CD4-positive, alpha-beta T cell (primary cell): Measurements from ENCODE around the gene CCDC187. TPM values are rescaled to one million over a fixed set of nuclear protein-coding genes. Genes with fewer than 3 reads are reported as not detected.
"Not testable (repeated sequence)": the region's sequence is repeated elsewhere in the genome, so short reads cannot be mapped to it uniquely, and the experiment has no call there.

ENCODE experiments used
- ATAC-seq: fragments of 200-7000 bp; cut with Tn5 transposase; one replicate; pipeline ENCODE4 v1.10.0; 2022; ENCODE audit warnings: mild to moderate bottlenecking; ENCODE audit not compliant: poor library complexity
- CTCF ChIA-PET: fragments of 350-600 bp; sonication (Branson Sonifier 250); formaldehyde crosslinking; loops from one replicate; lab custom pipeline; 2021; ENCODE audit warnings: antibody characterized with exemption, inconsistent platforms; lab: Charles Lee
- POLR2A ChIA-PET: fragments of 350-600 bp; sonication (Branson Sonifier 250); formaldehyde crosslinking; loops from one replicate; lab custom pipeline; 2021; ENCODE audit warnings: antibody characterized with exemption, inconsistent platforms; lab: Charles Lee
- DNase-seq, 14 experiments: peaks; one replicate each; pipeline ENCODE4 v3.0.0-alpha.2; 2013 to 2020; ENCODE audit warnings: mixed read lengths in 2 of 14
- H3K27ac ChIP-seq, 2 donors: one replicate each; pipeline versions ENCODE4 v1.5.1 to v1.7.0; 2013; ENCODE audit warnings: low read length in 2 of 2, low read depth in 1 of 2, mild to moderate bottlenecking in 1 of 2
- H3K27me3 ChIP-seq, 2 experiments: 1 replicate in 1 of 2; 2 replicates in 1 of 2; pipeline versions ENCODE4 v1.6.1 to v1.7.0; 2013; ENCODE audit warnings: low read length in 2 of 2, control low read depth in 1 of 2, mild to moderate bottlenecking in 1 of 2, moderate library complexity in 1 of 2; ENCODE audit not compliant: insufficient read depth in 2 of 2, control insufficient read depth in 1 of 2
- H3K36me3 ChIP-seq: one replicate; pipeline ENCODE4 v1.6.1; 2013; ENCODE audit warnings: low read length, control low read depth; ENCODE audit not compliant: insufficient read depth
- H3K4me1 ChIP-seq: one replicate; pipeline ENCODE4 v1.6.1; 2013; ENCODE audit warnings: low read length, control low read depth; ENCODE audit not compliant: insufficient read depth
- H3K4me3 ChIP-seq: one replicate; pipeline ENCODE4 v1.5.1; 2013; ENCODE audit warnings: mild to moderate bottlenecking, low read length, moderate library complexity
- H3K9me3 ChIP-seq, 2 experiments: 1 replicate in 1 of 2; 2 replicates in 1 of 2; pipeline versions ENCODE4 v1.6.1 to v1.7.0; 2013; ENCODE audit warnings: low read length in 2 of 2, mild to moderate bottlenecking in 2 of 2, control low read depth in 1 of 2, moderate library complexity in 1 of 2; ENCODE audit not compliant: control insufficient read depth in 1 of 2, insufficient read depth in 1 of 2
- H3K27ac Mint-ChIP-seq: one replicate; pipeline ENCODE4 v1.8.0; 2020; ENCODE audit warnings: mixed read lengths
- H3K27me3 Mint-ChIP-seq: one replicate; pipeline ENCODE4 v1.8.0; 2021; ENCODE audit warnings: mixed read lengths
- H3K36me3 Mint-ChIP-seq: one replicate; pipeline ENCODE4 v1.8.0; 2021; ENCODE audit warnings: low read depth, mixed read lengths
- H3K4me1 Mint-ChIP-seq: one replicate; pipeline ENCODE4 v1.8.0; 2021; ENCODE audit warnings: low read depth, mixed read lengths
- H3K4me3 Mint-ChIP-seq: one replicate; pipeline ENCODE4 v1.8.0; 2020; ENCODE audit warnings: mild to moderate bottlenecking, mixed read lengths
- H3K9me3 Mint-ChIP-seq: one replicate; pipeline ENCODE4 v1.8.0; 2020; ENCODE audit warnings: mixed read lengths
- intact Hi-C, 2 experiments: fragments of 100-400 bp; cut with DNase I in 1 of 2; cut with micrococcal nuclease in 1 of 2; formaldehyde crosslinking; loops; one replicate each; pipeline versions ENCODE4 v1.15.1 to v1.9.0; 2023 to 2025; cut with DNase I, micrococcal nuclease
- total RNA-seq, 174 experiments: library from RNA in 2 of 174; stranded (reverse) in 2 of 174; gene quantifications; one replicate each; pipeline ENCODE4 v1.2.3 and lab custom pipeline; 2021 to 2026
- TF ChIP-seq, protein P1 (sequence below): fragments of 200-600 bp; IDR thresholded peaks from one replicate; pipeline ENCODE4 v1.8.0; 2022; ENCODE audit warnings: antibody characterized with exemption, mild to moderate bottlenecking

Gene CCDC187
- total RNA-seq, 2 experiments from 2014 or later, result not detected

DNA sequence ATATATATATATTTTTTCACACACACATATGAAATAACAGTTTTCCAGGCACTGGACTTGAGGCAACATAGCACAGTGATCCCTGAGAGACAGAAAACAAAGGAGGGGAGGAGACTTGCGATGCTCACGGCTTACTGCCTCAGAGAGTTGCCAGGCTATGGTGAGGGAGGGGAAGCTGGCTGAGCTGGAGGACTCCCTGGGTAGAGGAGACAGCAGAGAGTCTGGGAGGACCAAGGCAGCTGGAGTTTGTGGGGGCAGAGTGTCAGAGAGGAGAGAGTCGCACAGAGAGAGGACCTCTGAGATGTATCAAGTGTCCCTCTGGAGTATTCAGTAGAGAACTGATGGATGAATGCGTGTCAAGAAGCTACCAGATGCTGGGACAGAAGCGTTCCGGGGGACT lies 35.2 kb downstream of the CCDC187 start:
- ATAC-seq (no peak), DNase-seq (no peak)
- intact Hi-C loops, result loop anchor here in 1 of 2 experiments (2.0 kb wide), 1 partner anchor 94 kb away; the partner anchor contains the start of gene DNLZ
- Mint-ChIP-seq H3K4me3 (no peak overlapping the region), H3K9me3 (no peaks in the 10 kb centered on the region), H3K36me3 (no peaks in the 10 kb centered on the region), H3K4me1 (peaks cover 4% of the 10 kb centered on the region), H3K27me3 (peaks cover 7% of the 10 kb centered on the region), H3K27ac (no peak overlapping the region)
- no peaks in the 10 kb centered on the region for H3K27me3 ChIP-seq
- peaks cover 15% of the 10 kb centered on the region for H3K4me1 ChIP-seq
- peaks cover 0 to 3% of the 10 kb centered on the region in 2 experiments for H3K9me3 ChIP-seq
- TF ChIP-seq, protein P1, sequence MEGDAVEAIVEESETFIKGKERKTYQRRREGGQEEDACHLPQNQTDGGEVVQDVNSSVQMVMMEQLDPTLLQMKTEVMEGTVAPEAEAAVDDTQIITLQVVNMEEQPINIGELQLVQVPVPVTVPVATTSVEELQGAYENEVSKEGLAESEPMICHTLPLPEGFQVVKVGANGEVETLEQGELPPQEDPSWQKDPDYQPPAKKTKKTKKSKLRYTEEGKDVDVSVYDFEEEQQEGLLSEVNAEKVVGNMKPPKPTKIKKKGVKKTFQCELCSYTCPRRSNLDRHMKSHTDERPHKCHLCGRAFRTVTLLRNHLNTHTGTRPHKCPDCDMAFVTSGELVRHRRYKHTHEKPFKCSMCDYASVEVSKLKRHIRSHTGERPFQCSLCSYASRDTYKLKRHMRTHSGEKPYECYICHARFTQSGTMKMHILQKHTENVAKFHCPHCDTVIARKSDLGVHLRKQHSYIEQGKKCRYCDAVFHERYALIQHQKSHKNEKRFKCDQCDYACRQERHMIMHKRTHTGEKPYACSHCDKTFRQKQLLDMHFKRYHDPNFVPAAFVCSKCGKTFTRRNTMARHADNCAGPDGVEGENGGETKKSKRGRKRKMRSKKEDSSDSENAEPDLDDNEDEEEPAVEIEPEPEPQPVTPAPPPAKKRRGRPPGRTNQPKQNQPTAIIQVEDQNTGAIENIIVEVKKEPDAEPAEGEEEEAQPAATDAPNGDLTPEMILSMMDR, result no peak
- CTCF ChIA-PET, result no interaction called here
- H3K36me3 ChIP-seq, result no peaks in the 10 kb centered on the region
- no peak overlapping the region for H3K27ac ChIP-seq
- POLR2A ChIA-PET, result interaction anchor here (2.1 to 2.3 kb wide), 2 partner anchors 25 to 95 kb away, joined by 12 to 15 read pairs; partner anchors contain the start of gene DNLZ
- H3K4me3 ChIP-seq, result no peak overlapping the region

DNA sequence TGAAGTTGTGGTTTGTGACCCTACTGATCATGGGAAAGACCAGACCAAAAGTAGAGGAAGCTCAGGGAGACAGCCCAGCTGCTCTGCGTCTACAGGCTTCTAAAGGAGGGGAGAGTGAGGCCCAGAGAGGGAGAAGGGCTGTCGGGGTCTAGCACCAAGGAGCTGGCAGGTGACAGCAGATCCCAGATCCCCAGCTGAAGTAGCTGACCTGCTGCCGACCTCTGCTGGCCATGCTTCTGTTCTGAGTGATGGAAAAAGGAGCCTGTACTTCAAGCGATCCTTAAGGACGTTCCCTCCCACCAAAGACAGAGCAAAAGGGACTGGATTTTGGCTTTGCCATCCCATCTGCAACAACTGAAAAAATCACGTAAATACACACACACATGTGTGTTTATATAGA lies 35.6 kb downstream of the CCDC187 start:
- H3K27me3 Mint-ChIP-seq, result peaks cover 5% of the 10 kb centered on the region
- no peak overlapping the region for H3K27ac ChIP-seq
- H3K36me3 Mint-ChIP-seq, result no peaks in the 10 kb centered on the region
- H3K27me3 ChIP-seq, result no peaks in the 10 kb centered on the region
- TF ChIP-seq, protein P1, result no peak
- peaks cover 0 to 3% of the 10 kb centered on the region in 2 experiments for H3K9me3 ChIP-seq
- peaks cover 4% of the 10 kb centered on the region for H3K4me1 Mint-ChIP-seq
- H3K9me3 Mint-ChIP-seq, result no peaks in the 10 kb centered on the region
- DNase-seq (no peak), ATAC-seq (no peak)
- peak overlapping the region; percentile 79 for H3K4me3 Mint-ChIP-seq
- no peak overlapping the region for H3K27ac Mint-ChIP-seq
- peaks cover 15% of the 10 kb centered on the region for H3K4me1 ChIP-seq
- no peaks in the 10 kb centered on the region for H3K36me3 ChIP-seq
- intact Hi-C loops, result loop anchor here in 1 of 2 experiments (2.0 kb wide), 1 partner anchor 94 kb away; the partner anchor contains the start of gene DNLZ
- ChIA-PET CTCF (interaction anchor here (1.7 kb wide), 1 partner anchor 17 kb away, joined by 4 read pairs; no protein-coding TSS in a partner anchor), POLR2A (interaction anchor here (2.1 to 2.3 kb wide), 2 partner anchors 24 to 95 kb away, joined by 12 to 15 read pairs; partner anchors contain the start of gene DNLZ)
- no peak overlapping the region for H3K4me3 ChIP-seq

DNA sequence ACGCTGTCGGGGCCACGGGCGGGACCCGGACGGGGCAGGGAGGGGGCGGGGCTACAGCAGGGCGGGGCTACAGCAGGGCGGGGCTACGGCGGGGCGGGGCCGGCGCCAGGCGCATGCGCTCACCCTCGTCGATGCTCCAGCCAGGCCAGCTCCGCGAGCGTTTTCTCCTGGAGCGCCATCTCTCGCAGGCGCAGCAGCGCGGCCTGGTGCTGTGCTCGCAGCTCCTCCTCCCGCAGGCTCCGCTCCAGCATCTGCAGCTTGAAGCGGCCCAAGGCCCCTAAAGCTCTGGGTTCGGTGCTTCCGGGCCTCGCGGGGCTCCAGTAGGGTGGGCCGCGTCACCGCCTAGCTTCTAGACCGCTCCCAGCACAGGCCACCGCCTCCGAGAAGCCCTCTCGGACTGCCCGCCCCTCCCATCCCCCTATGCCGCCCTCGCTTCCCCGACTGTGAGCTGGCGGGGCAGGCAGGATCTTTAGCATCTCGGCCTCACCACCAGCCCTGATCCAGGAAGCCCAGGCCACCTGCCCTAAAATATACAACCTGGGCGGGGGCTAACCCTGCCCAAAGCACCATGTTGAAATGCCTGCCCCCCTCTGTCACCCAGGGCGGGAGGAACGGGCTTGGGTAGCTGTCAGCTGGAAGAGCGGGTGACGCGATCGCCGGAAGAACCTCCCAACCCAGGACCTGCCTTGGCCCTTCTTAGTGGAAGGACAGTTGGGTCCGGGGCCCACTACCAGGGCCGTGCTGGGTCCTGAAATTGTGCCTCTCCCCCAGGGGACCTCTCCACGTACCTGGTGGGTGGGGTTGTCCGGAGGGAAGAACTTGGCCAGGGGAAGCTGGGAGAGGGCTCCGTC lies 36.4 kb downstream of the CCDC187 start:
- Mint-ChIP-seq H3K9me3 (no peaks in the 10 kb centered on the region), H3K36me3 (no peaks in the 10 kb centered on the region), H3K4me3 (peak overlapping the region; percentile 79), H3K4me1 (peaks cover 4% of the 10 kb centered on the region), H3K27me3 (no peaks in the 10 kb centered on the region), H3K27ac (peak overlapping the region; percentile 75)
- intact Hi-C loops, result loop anchor here in 1 of 2 experiments (1.0 to 2.0 kb wide), 2 partner anchors 21 to 95 kb away; partner anchors contain the start of gene DNLZ
- ChIA-PET POLR2A (interaction anchor here (0.8 to 2.3 kb wide), 10 partner anchors 18 to 306 kb away, joined by 3 to 15 read pairs (median 4); partner anchors contain the start of gene DNLZ), CTCF (interaction anchor here (0.9 to 1.7 kb wide), 5 partner anchors 17 to 134 kb away, joined by 3 to 4 read pairs (median 4); no protein-coding TSS in a partner anchor)
- Histone ChIP-seq H3K27ac (peak overlapping the region in 1 of 2 donors; percentile 55), H3K4me1 (peaks cover 15% of the 10 kb centered on the region), H3K36me3 (no peaks in the 10 kb centered on the region), H3K27me3 (no peaks in the 10 kb centered on the region), H3K4me3 (peak overlapping the region; percentile 76), H3K9me3 (peaks cover 0 to 3% of the 10 kb centered on the region in 2 experiments)
- ATAC-seq (peak; percentile 98), DNase-seq (peak; percentile 78 to 94 (median 84))
- TF ChIP-seq, protein P1, result peak; percentile 28

DNA sequence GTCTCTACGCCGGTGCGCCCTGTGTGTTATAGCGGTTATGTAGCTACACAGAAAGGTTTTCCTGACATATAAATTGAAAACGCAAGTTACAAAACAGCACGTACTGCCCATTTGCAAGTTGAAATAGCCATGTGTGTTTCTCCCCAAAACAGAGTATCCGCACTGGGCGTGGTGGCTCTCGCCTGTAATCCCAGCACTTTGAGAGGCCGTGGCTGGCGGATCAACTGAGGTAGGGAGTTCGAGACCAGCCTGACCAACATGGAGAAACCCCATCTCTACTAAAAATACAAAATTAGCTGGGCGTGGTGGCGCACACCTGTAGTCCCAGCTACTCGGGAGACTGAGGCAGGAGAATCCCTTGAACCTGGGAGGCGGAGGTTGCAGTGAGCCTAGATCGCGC lies 37.3 kb downstream of the CCDC187 start:
- not testable (repeated sequence) for H3K27me3 ChIP-seq, H3K27ac ChIP-seq, DNase-seq, H3K27me3 Mint-ChIP-seq, H3K36me3 Mint-ChIP-seq, H3K4me1 Mint-ChIP-seq, H3K9me3 Mint-ChIP-seq, H3K9me3 ChIP-seq, H3K36me3 ChIP-seq, ATAC-seq
- intact Hi-C loops, result loop anchor here in 1 of 2 experiments (1.0 kb wide), 1 partner anchor 20 kb away; no protein-coding TSS in a partner anchor
- peak overlapping the region; percentile 76 for H3K4me3 ChIP-seq
- Mint-ChIP-seq H3K27ac (peak overlapping the region; percentile 75), H3K4me3 (peak overlapping the region; percentile 79)
- POLR2A ChIA-PET, result interaction anchor here (0.9 to 2.3 kb wide), 9 partner anchors 17 to 305 kb away, joined by 3 to 15 read pairs (median 4); partner anchors contain the start of gene DNLZ
- H3K4me1 ChIP-seq, result peaks cover 15% of the 10 kb centered on the region
- CTCF ChIA-PET, result interaction anchor here (0.9 to 1.7 kb wide), 4 partner anchors 16 to 134 kb away, joined by 3 to 4 read pairs (median 4); no protein-coding TSS in a partner anchor
